ENCODE results near the gene NBDY.

NBDY gene

GRCh38 chrX:56736219-56736618, 7.2 kb downstream of the NBDY start:
- TF ChIP-seq CTCF (conservative IDR thresholded peaks at IDR 0.05; ENCODE audit: low read depth, low read length): no peak
- no peak for DNase-seq (ENCODE audit: low read depth)

GRCh38 chrX:56738670-56739069, 9.6 kb downstream of the NBDY start:
- no peak overlapping the region for H3K4me3 ChIP-seq (ENCODE audit: low read depth, low read length)
- no peak for TF ChIP-seq CTCF (conservative IDR thresholded peaks at IDR 0.05; ENCODE audit: low read depth, low read length)
- peak; percentile 19 for DNase-seq (ENCODE audit: low read depth)

More at GRCh38 chrX:56736219-56736618, 7.2 kb downstream of the NBDY start:
- H3K4me3 ChIP-seq (ENCODE audit: low read depth, low read length): no peak overlapping the region

GRCh38 chrX:56744996-56745395, 16.0 kb downstream of the NBDY start:
- no peak overlapping the region for H3K4me3 ChIP-seq (ENCODE audit: low read depth, low read length)
- peak; percentile 81 for DNase-seq (ENCODE audit: low read depth)
- no peak for TF ChIP-seq CTCF (conservative IDR thresholded peaks at IDR 0.05; ENCODE audit: low read depth, low read length)

- TF ChIP-seq CTCF (conservative IDR thresholded peaks at IDR 0.05; ENCODE audit: low read depth, low read length): no peak
- no peak overlapping the region for H3K4me3 ChIP-seq (ENCODE audit: low read depth, low read length)
- no peak for DNase-seq (ENCODE audit: low read depth)
Measured at GRCh38 chrX:56746996-56747395, 18.0 kb downstream of the NBDY start.

- no peak overlapping the region for H3K4me3 ChIP-seq (ENCODE audit: low read depth, low read length)
- DNase-seq (ENCODE audit: low read depth): no peak
- no peak for TF ChIP-seq CTCF (conservative IDR thresholded peaks at IDR 0.05; ENCODE audit: low read depth, low read length)
Measured at GRCh38 chrX:56751071-56751470, 22.0 kb downstream of the NBDY start.

- TF ChIP-seq CTCF (conservative IDR thresholded peaks at IDR 0.05; ENCODE audit: low read depth, low read length): no peak
- no peak overlapping the region for H3K4me3 ChIP-seq (ENCODE audit: low read depth, low read length)
- no peak for DNase-seq (ENCODE audit: low read depth)
Measured at GRCh38 chrX:56757327-56757726, 28.3 kb downstream of the NBDY start.

GRCh38 chrX:56758456-56758855, 29.4 kb downstream of the NBDY start:
- H3K4me3 ChIP-seq (ENCODE audit: low read depth, low read length): no peak overlapping the region
- no peak for TF ChIP-seq CTCF (conservative IDR thresholded peaks at IDR 0.05; ENCODE audit: low read depth, low read length)

More at GRCh38 chrX:56758456-56758855, 29.4 kb downstream of the NBDY start:
- DNase-seq (ENCODE audit: low read depth): no peak

All from choroid plexus epithelial cell (primary cell).